Measurements from ENCODE around the gene CAMK4.

- TF ChIP-seq CTCF (IDR thresholded peaks at IDR 0.05) (no peak), POLR2A (IDR thresholded peaks at IDR 0.05; ENCODE audit: low read depth) (no peak), EP300 (IDR thresholded peaks at IDR 0.05) (no peak), POLR2AphosphoS5 (IDR thresholded peaks at IDR 0.05) (no peak)
Measured at GRCh38 chr5:111453295-111453694, 229.1 kb downstream of the CAMK4 start.
